ENCODE data around the gene TMED4. TPM values are rescaled to one million over a fixed set of nuclear protein-coding genes. Genes with fewer than 3 reads are reported as not detected.
A peak's percentile ranks its signal among the peaks of the same experiment; 100 is the strongest.

TMED4 gene
- total RNA-seq, 1 experiment from 2014 or later: 115 TPM

DNA sequence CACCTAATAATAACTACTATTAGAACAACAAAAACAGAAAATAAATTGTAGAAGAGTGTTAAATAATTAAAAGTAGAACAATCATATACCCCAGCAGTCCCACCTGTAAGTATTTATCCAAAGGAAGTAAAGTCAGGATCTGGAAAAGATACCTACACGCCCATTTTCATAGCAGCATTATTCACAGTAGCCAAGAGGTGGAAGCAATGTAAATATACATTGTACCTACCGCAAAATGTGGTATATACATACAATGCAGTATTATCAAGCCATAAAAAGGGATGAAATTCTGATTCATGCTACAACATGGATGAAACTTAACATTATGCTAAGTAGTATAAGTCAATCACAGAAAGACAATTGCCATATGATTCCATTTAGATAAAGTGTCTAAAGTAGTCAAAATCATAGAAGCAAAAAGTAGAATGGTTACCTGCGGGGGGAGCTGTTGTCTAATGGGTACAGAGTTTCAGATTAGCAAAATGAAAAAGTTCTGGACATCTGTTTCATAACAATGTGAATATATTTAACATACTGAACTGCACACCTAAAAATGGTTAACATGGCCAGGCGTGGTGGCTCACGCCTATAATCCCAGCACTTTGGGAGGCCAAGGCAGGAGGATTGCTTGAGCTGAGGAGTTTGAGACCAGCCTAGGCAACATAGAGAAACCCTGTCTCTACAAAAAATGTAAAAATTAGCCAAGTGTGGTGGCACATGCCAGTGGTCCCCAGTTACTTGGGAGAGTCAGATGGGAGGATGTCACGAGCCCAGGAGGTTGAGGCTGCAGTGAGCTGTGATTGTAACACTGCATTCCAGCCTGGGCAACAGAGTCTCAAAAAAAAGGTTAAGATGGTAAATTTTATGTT is 6.0 kb upstream of the TMED4 start:
- Mint-ChIP-seq H3K9me3 (ENCODE audit: low read depth, unreplicated experiment) (no peaks in the 10 kb centered on the region), H3K4me1 (ENCODE audit: low read depth, unreplicated experiment) (peaks cover 12% of the 10 kb centered on the region), H3K27ac (ENCODE audit: unreplicated experiment) (no peak overlapping the region), H3K36me3 (ENCODE audit: insufficient read depth, unreplicated experiment) (peaks cover 2% of the 10 kb centered on the region), H3K27me3 (ENCODE audit: unreplicated experiment) (no peaks in the 10 kb centered on the region), H3K4me3 (ENCODE audit: low read depth, unreplicated experiment) (no peak overlapping the region)
- CTCF ChIA-PET: interaction anchor here (0.6 to 1.8 kb wide), 9 partner anchors 11 to 436 kb away, joined by 3 to 7 read pairs (median 3); no protein-coding TSS in a partner anchor
- no TSS peak for BruUV-seq (replicated peaks)
- peak; percentile 81 for DNase-seq
- TF ChIP-seq, protein P1, sequence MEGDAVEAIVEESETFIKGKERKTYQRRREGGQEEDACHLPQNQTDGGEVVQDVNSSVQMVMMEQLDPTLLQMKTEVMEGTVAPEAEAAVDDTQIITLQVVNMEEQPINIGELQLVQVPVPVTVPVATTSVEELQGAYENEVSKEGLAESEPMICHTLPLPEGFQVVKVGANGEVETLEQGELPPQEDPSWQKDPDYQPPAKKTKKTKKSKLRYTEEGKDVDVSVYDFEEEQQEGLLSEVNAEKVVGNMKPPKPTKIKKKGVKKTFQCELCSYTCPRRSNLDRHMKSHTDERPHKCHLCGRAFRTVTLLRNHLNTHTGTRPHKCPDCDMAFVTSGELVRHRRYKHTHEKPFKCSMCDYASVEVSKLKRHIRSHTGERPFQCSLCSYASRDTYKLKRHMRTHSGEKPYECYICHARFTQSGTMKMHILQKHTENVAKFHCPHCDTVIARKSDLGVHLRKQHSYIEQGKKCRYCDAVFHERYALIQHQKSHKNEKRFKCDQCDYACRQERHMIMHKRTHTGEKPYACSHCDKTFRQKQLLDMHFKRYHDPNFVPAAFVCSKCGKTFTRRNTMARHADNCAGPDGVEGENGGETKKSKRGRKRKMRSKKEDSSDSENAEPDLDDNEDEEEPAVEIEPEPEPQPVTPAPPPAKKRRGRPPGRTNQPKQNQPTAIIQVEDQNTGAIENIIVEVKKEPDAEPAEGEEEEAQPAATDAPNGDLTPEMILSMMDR (IDR thresholded peaks at IDR 0.05; ENCODE audit: unreplicated experiment): peak; percentile 79
- intact Hi-C loops (cut with micrococcal nuclease; ENCODE audit: unreplicated experiment): loop anchor here (1.0 to 5.0 kb wide), 7 partner anchors 49 to 548 kb away; partner anchors contain the start of gene PPIA

DNA sequence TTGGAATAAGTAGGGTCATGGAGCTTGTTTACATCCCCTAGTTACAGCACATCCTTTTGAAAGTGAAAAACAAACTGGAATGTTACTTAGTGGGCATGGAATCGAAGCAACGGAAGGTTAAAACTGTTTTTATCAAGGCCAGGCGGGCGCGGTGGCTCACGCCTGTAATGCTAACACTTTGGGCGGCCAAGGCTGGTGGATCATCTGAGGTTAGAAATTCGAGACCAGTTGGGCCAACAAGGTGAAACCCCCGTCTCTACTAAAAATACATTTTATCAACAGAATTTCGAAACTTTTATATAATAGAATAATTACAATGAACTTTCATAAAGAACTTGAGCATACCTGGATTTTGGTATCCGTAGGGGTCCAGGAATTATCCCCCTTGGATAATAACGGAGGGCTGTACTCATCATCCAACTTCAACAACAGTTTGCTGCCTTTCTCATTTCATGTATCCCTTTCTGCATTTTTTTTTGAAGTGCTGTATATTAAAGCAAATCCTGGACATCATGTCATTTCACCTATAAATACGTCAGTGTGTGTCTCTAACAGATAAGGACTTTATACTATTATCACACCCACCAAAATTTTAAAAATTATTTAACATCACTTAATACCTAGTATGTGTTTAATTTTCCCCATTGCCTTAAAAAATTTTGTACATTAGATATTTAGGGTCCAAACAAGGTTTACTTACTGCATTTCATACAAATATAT is 1.3 kb upstream of the TMED4 start:
- Mint-ChIP-seq H3K4me1 (ENCODE audit: low read depth, unreplicated experiment) (peaks cover 27% of the 10 kb centered on the region), H3K9me3 (ENCODE audit: low read depth, unreplicated experiment) (no peaks in the 10 kb centered on the region), H3K4me3 (ENCODE audit: low read depth, unreplicated experiment) (peak overlapping the region; percentile 93), H3K27ac (ENCODE audit: unreplicated experiment) (peak overlapping the region; percentile 81), H3K27me3 (ENCODE audit: unreplicated experiment) (no peaks in the 10 kb centered on the region), H3K36me3 (ENCODE audit: insufficient read depth, unreplicated experiment) (peaks cover 50% of the 10 kb centered on the region)
- CTCF ChIA-PET: interaction anchor here (0.6 to 1.8 kb wide), 4 partner anchors 8 to 56 kb away, joined by 3 to 7 read pairs (median 5); partner anchors contain the start of gene OGDH
- DNase-seq: no peak
- intact Hi-C loops (cut with micrococcal nuclease; ENCODE audit: unreplicated experiment): no loop called here
- BruUV-seq (replicated peaks): no TSS peak
- TF ChIP-seq, protein P1 (IDR thresholded peaks at IDR 0.05; ENCODE audit: unreplicated experiment): no peak

DNA sequence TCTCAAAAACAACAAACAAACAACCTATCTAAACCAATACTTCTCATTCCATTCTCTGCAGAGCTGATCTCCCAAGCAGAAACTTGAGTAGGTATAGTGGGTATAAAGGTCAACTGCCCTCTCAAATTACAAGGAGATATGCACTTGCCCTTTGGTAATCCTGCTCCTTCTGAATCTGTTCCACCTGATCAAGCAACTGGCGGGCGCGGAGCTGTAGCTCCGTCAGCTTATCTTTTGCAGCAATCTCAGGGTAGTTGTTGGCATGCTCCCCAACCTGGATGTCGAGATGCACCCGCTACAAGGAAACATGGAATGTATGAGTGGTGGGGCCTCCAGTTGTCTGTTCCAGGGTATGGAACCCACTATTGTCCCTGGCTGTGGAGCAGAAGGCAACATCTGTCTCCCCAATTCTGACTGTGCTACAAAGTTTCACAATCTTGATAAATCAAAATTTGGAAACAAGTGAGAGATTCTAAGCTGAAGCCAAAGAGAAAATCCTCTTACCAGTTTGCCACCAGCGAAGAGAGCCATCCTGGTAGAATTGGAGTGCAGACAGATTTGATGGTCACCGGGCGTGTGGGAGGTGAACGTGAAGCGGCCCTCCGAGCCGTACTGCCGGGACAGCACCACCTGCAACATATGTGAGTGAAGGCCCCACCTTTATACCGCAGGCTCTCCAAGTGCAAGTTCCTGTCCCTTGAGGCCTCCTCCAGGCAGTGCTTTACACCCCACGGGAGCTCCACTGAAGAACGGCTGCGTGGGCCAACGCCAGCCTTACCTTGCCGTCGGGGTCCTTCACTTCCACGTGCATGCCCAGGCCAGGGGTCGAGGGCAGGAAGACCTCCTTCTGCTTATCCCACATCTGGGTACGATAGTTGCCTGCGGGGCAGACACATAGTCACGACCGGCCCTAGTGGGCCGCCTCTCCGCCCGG is 819 bp downstream of the TMED4 start:
- H3K4me3 Mint-ChIP-seq (ENCODE audit: low read depth, unreplicated experiment): peak overlapping the region; percentile 93
- intact Hi-C loops (cut with micrococcal nuclease; ENCODE audit: unreplicated experiment): no loop called here
- DNase-seq: no peak
- H3K27ac Mint-ChIP-seq (ENCODE audit: unreplicated experiment): peak overlapping the region; percentile 81
- peaks cover 18% of the 10 kb centered on the region for H3K4me1 Mint-ChIP-seq (ENCODE audit: low read depth, unreplicated experiment)
- TF ChIP-seq, protein P1 (IDR thresholded peaks at IDR 0.05; ENCODE audit: unreplicated experiment): no peak
- CTCF ChIA-PET: interaction anchor here (0.6 to 2.4 kb wide), 6 partner anchors 16 to 76 kb away, joined by 3 to 10 read pairs (median 3); partner anchors contain the start of gene OGDH
- H3K36me3 Mint-ChIP-seq (ENCODE audit: insufficient read depth, unreplicated experiment): peaks cover 68% of the 10 kb centered on the region
- no TSS peak for BruUV-seq (replicated peaks)
- H3K9me3 Mint-ChIP-seq (ENCODE audit: low read depth, unreplicated experiment): no peaks in the 10 kb centered on the region
- H3K27me3 Mint-ChIP-seq (ENCODE audit: unreplicated experiment): no peaks in the 10 kb centered on the region

DNA sequence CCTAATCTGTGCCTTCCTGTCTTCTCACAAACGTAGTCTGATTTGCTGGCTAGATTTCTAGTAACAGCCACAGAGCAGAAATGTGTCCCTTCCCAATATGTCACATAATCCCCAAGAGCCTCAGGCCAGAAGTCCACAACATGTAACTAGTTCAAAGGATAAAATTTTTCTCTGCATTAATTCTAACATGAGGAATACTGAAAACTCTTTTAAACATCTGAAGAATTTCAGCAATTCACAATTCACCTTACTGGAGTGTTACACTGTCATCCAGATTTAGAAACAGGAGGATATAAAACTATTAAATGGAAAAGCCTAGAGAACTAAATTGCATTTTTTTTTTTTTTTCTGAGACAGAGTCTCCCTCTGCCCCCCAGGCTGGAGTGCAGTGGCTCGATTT is 5.8 kb downstream of the TMED4 start:
- no peak for DNase-seq
- CTCF ChIA-PET: no interaction called here
- TF ChIP-seq, protein P1 (IDR thresholded peaks at IDR 0.05; ENCODE audit: unreplicated experiment): no peak
- Mint-ChIP-seq H3K36me3 (ENCODE audit: insufficient read depth, unreplicated experiment) (peaks cover 96% of the 10 kb centered on the region), H3K27ac (ENCODE audit: unreplicated experiment) (peak overlapping the region; percentile 50), H3K9me3 (ENCODE audit: low read depth, unreplicated experiment) (no peaks in the 10 kb centered on the region), H3K27me3 (ENCODE audit: unreplicated experiment) (no peaks in the 10 kb centered on the region), H3K4me3 (ENCODE audit: low read depth, unreplicated experiment) (no peak overlapping the region), H3K4me1 (ENCODE audit: low read depth, unreplicated experiment) (peaks cover 44% of the 10 kb centered on the region)
- intact Hi-C loops (cut with micrococcal nuclease; ENCODE audit: unreplicated experiment): no loop called here
- no TSS peak for BruUV-seq (replicated peaks)
